Measurements from ENCODE around the gene CCDC82. TPM values are rescaled to one million over a fixed set of nuclear protein-coding genes. Genes with fewer than 3 reads are reported as not detected.

CCDC82 gene
- total and polyA plus RNA-seq, 5 experiments from 2014 or later: 14.2 to 36.0 (median 21.4) TPM

DNA sequence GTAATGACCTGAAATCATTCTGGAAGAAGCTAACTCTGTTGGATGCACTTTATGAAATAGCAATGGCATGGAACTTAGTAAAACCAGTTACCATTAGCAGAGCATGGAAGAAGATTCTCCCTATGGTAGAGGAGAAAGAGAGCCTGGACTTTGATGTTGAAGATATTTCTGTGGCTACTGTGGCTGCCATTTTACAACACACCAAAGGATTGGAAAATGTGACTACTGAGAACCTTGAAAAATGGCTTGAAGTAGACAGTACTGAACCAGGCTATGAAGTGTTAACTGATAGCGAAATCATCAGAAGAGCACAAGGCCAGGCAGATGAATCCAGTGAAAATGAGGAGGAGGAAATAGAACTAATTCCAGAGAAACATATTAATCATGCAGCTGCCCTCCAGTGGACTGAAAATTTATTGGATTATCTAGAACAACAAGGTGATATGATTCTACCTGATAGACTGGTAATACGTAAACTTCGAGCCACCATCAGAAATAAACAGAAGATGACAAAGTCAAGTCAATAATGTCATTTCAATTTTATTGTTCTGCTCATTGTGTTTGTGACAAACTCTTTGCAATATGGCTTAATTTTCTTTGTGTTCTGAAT lies 2.1 kb upstream of the CCDC82 start:
- H3K27me3 Mint-ChIP-seq: no peaks in the 10 kb centered on the region
- no peak overlapping the region for H3K27ac Mint-ChIP-seq
- ATAC-seq (no peak), DNase-seq (no peak)
- H3K4me3 Mint-ChIP-seq: peak overlapping the region in 4 of 10 donors; percentile 50 to 97 (median 93)
- POLR2A ChIA-PET: no interaction called here
- peaks cover 0 to 11% (median 6%) of the 10 kb centered on the region in 3 donors for H3K36me3 Mint-ChIP-seq
- peaks cover 0 to 9% (median 0%) of the 10 kb centered on the region in 9 donors for H3K9me3 Mint-ChIP-seq
- H3K4me1 Mint-ChIP-seq: peaks cover 16 to 41% (median 37%) of the 10 kb centered on the region in 4 donors

- peaks cover 0 to 11% (median 6%) of the 10 kb centered on the region in 3 donors for H3K36me3 Mint-ChIP-seq
- POLR2A ChIA-PET: interaction anchor here (1.1 to 2.9 kb wide), 6 partner anchors 47 to 1323 kb away, joined by 3 to 23 read pairs (median 6); partner anchors contain the start of genes CEP57, FAM76B and MAML2
- H3K27me3 Mint-ChIP-seq: no peaks in the 10 kb centered on the region
- peaks cover 14 to 46% (median 37%) of the 10 kb centered on the region in 4 donors for H3K4me1 Mint-ChIP-seq
- DNase-seq (no peak), ATAC-seq (no peak)
- peak overlapping the region; percentile 83 to 97 (median 95) for H3K4me3 Mint-ChIP-seq
- H3K9me3 Mint-ChIP-seq: peaks cover 0 to 9% (median 0%) of the 10 kb centered on the region in 9 donors
- H3K27ac Mint-ChIP-seq: peak overlapping the region; percentile 83 to 98 (median 96)
Observed at GRCh38 chr11:96390488-96390792, 728 bp upstream of the CCDC82 start.

DNA sequence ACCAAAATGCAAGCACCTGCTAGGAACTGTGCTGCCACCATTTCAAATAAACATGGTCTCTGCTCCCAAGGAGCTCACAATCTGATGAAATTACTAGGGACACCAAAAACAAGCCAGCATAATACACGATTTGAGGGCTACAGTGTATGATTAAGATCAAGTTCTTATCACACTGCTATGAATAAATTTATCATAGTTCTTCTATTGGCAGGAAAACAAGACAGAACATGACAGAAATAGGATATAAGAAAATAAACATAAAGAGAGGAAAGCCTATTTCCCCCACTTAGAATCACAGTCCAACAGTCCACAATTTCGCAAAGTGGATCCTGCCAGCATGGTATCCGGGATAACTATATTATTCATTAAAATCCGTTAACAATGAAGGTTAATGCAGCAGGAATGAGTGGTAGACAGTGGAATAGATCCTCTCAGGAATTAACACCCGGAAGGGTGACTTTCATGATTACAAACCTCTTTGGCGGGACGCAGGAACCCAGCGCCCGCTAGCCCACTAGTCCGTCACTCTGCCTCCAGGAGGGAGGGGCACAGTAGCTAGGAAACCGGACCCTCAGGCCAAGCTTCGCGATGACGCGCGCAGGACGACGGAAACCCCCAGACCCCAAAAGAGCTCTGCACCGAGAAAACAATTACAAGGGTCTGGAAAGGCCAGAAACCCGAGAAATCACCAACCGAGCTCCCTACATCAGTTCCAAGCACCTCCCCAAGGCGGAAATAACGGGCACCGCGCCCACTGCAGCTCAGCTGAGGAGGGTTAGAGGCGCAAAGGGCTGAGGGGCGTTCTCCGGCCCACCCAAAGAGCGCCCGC lies 607 bp downstream of the CCDC82 start:
- peaks cover 21 to 56% (median 49%) of the 10 kb centered on the region in 4 donors for H3K4me1 Mint-ChIP-seq
- H3K9me3 Mint-ChIP-seq: peaks cover 0 to 9% (median 0%) of the 10 kb centered on the region in 9 donors
- no peaks in the 10 kb centered on the region for H3K27me3 Mint-ChIP-seq
- ATAC-seq (peak; percentile 70 to 71), DNase-seq (no peak)
- H3K4me3 Mint-ChIP-seq: peak overlapping the region; percentile 83 to 97 (median 95)
- H3K36me3 Mint-ChIP-seq: peaks cover 4 to 11% (median 6%) of the 10 kb centered on the region in 3 donors
- peak overlapping the region; percentile 83 to 98 (median 96) for H3K27ac Mint-ChIP-seq
- POLR2A ChIA-PET: interaction anchor here (0.7 to 2.9 kb wide), 14 partner anchors 10 to 1895 kb away, joined by 3 to 23 read pairs (median 4); partner anchors contain the start of genes CEP57, CWC15, FAM76B and KDM4D

- Mint-ChIP-seq H3K27me3 (no peaks in the 10 kb centered on the region), H3K4me1 (peaks cover 19 to 47% (median 42%) of the 10 kb centered on the region in 4 donors), H3K27ac (peak overlapping the region in 6 of 10 donors; percentile 9 to 78 (median 56)), H3K36me3 (peaks cover 4 to 26% (median 14%) of the 10 kb centered on the region in 3 donors), H3K4me3 (no peak overlapping the region), H3K9me3 (peaks cover 0 to under 1% (median 0%) of the 10 kb centered on the region in 9 donors)
- ATAC-seq: no peak
- POLR2A ChIA-PET: no interaction called here
- no peak for DNase-seq
Observed at GRCh38 chr11:96385187-96385586, 4.5 kb downstream of the CCDC82 start.

GRCh38 chr11:96384156-96384555 lies 5.6 kb downstream of the CCDC82 start:
- POLR2A ChIA-PET: no interaction called here
- Mint-ChIP-seq H3K4me3 (peak overlapping the region in 9 of 10 donors; percentile 15 to 57 (median 46)), H3K27me3 (no peaks in the 10 kb centered on the region), H3K9me3 (no peaks in the 10 kb centered on the region), H3K36me3 (peaks cover 4 to 35% (median 20%) of the 10 kb centered on the region in 3 donors), H3K27ac (peak overlapping the region; percentile 41 to 88 (median 80)), H3K4me1 (peaks cover 18 to 47% (median 38%) of the 10 kb centered on the region in 4 donors)
- DNase-seq (no peak), ATAC-seq (no peak)

GRCh38 chr11:96376796-96377195 lies 12.9 kb downstream of the CCDC82 start:
- peaks cover 10 to 52% (median 24%) of the 10 kb centered on the region in 3 donors for H3K36me3 Mint-ChIP-seq
- peaks cover 0 to 6% (median 3%) of the 10 kb centered on the region in 4 donors for H3K4me1 Mint-ChIP-seq
- no peaks in the 10 kb centered on the region for H3K27me3 Mint-ChIP-seq
- ATAC-seq (no peak), DNase-seq (no peak)
- no peak overlapping the region for H3K27ac Mint-ChIP-seq
- POLR2A ChIA-PET: no interaction called here
- H3K9me3 Mint-ChIP-seq: no peaks in the 10 kb centered on the region
- no peak overlapping the region for H3K4me3 Mint-ChIP-seq

DNA sequence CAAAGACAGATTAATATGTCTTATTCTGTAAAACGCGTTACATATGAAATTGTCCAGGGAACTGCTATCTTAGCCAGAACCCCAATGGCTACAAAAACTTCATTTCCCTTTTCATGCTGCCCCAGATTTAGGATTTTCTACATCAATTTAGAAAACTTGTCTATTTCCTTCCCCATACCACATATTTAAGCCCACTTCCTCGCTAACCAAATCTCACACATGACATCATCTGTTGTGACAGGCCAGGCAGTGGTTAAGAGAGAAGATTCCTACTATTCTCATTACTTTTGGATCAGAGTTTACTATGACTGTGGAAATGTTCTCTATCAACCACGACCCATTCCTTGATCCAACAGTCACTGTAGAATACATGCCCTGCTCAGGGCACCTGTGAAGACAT lies 15.9 kb downstream of the CCDC82 start:
- Mint-ChIP-seq H3K9me3 (no peaks in the 10 kb centered on the region), H3K36me3 (peaks cover 16 to 51% (median 22%) of the 10 kb centered on the region in 3 donors), H3K27ac (peak overlapping the region in 1 of 10 donors; percentile 3), H3K27me3 (no peaks in the 10 kb centered on the region), H3K4me1 (peaks cover 0 to 6% (median 3%) of the 10 kb centered on the region in 4 donors), H3K4me3 (no peak overlapping the region)
- DNase-seq (no peak), ATAC-seq (no peak)
- POLR2A ChIA-PET: no interaction called here

GRCh38 chr11:96367342-96367741 lies 22.4 kb downstream of the CCDC82 start:
- Mint-ChIP-seq H3K36me3 (peaks cover 6 to 64% (median 29%) of the 10 kb centered on the region in 3 donors), H3K4me3 (no peak overlapping the region)

DNA sequence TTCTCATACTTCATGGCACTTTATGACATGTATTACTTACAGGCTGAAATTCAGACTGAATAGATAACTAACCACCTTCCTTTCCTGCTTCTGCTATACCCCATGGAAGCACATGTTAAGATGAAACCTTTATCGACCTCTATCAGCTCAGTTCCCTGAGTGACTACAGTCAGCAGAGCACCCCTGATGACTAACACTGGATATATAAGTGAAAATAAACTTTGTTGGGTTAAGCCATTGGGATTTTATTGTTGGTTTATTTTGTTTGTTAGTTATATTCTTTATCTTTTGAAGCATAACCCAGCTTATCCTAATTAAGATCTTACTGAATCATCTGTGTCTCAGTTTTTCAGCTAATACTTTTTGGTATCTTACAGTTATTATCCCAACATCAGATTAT lies 23.7 kb downstream of the CCDC82 start:
- POLR2A ChIA-PET: no interaction called here
- peaks cover 6 to 59% (median 29%) of the 10 kb centered on the region in 3 donors for H3K36me3 Mint-ChIP-seq
- H3K9me3 Mint-ChIP-seq: no peaks in the 10 kb centered on the region
- H3K4me3 Mint-ChIP-seq: no peak overlapping the region
- no peak overlapping the region for H3K27ac Mint-ChIP-seq
- H3K4me1 Mint-ChIP-seq: peaks cover 0 to 6% (median 0%) of the 10 kb centered on the region in 4 donors
- no peak for DNase-seq
- no peak for ATAC-seq
- no peaks in the 10 kb centered on the region for H3K27me3 Mint-ChIP-seq

More at GRCh38 chr11:96367342-96367741, 22.4 kb downstream of the CCDC82 start:
- Mint-ChIP-seq H3K27ac (no peak overlapping the region), H3K27me3 (no peaks in the 10 kb centered on the region), H3K4me1 (peaks cover 0 to 6% (median 0%) of the 10 kb centered on the region in 4 donors), H3K9me3 (no peaks in the 10 kb centered on the region)
- DNase-seq (no peak), ATAC-seq (no peak)
- POLR2A ChIA-PET: no interaction called here

GRCh38 chr11:96365493-96365892 lies 24.2 kb downstream of the CCDC82 start:
- H3K4me3 Mint-ChIP-seq: no peak overlapping the region
- no peak overlapping the region for H3K27ac Mint-ChIP-seq
- no peak for DNase-seq
- ATAC-seq: no peak
- no peaks in the 10 kb centered on the region for H3K27me3 Mint-ChIP-seq
- POLR2A ChIA-PET: no interaction called here
- peaks cover 6 to 58% (median 27%) of the 10 kb centered on the region in 3 donors for H3K36me3 Mint-ChIP-seq
- H3K9me3 Mint-ChIP-seq: no peaks in the 10 kb centered on the region
- H3K4me1 Mint-ChIP-seq: peaks cover 0 to 6% (median 0%) of the 10 kb centered on the region in 4 donors

GRCh38 chr11:96361778-96362177 lies 27.9 kb downstream of the CCDC82 start:
- POLR2A ChIA-PET: no interaction called here

DNA sequence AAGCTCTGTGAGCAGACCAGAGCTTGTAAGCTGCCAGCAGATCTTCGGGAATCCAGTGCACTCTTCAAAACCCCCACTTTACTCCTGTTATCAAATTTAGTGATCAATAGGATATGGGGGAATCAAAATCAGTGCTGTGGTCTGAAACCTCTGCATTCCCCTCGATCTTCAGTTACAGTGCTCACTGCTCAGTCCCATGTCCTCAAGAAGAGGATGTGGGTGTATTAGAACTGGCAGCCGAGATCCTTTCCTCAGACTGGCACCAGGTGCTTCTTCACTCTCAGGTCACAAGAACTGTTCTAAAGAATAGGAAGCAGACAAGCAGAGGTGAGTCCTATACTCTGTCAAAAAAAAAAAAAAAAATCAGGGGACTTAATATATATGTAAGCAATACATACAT lies 31.4 kb downstream of the CCDC82 start:
- POLR2A ChIA-PET: no interaction called here
- H3K4me3 Mint-ChIP-seq: no peak overlapping the region
- no peaks in the 10 kb centered on the region for H3K9me3 Mint-ChIP-seq
- ATAC-seq: no peak
- H3K36me3 Mint-ChIP-seq: peaks cover 6 to 62% (median 23%) of the 10 kb centered on the region in 3 donors
- no peak for DNase-seq
- no peaks in the 10 kb centered on the region for H3K27me3 Mint-ChIP-seq
- H3K4me1 Mint-ChIP-seq: peaks cover 7 to 17% (median 14%) of the 10 kb centered on the region in 4 donors
- H3K27ac Mint-ChIP-seq: peak overlapping the region in 7 of 10 donors; percentile 26 to 77 (median 46)

More at GRCh38 chr11:96361778-96362177, 27.9 kb downstream of the CCDC82 start:
- no peaks in the 10 kb centered on the region for H3K27me3 Mint-ChIP-seq
- DNase-seq (no peak), ATAC-seq (no peak)
- H3K4me1 Mint-ChIP-seq: peaks cover 5 to 17% (median 14%) of the 10 kb centered on the region in 4 donors
- H3K36me3 Mint-ChIP-seq: peaks cover 0 to 50% (median 13%) of the 10 kb centered on the region in 3 donors
- no peaks in the 10 kb centered on the region for H3K9me3 Mint-ChIP-seq
- H3K4me3 Mint-ChIP-seq: no peak overlapping the region
- H3K27ac Mint-ChIP-seq: no peak overlapping the region

Data from naive thymus-derived CD8-positive, alpha-beta T cell (primary cell).